ENCODE data around the gene ANKRD6.

The ANKRD6 gene

DNA sequence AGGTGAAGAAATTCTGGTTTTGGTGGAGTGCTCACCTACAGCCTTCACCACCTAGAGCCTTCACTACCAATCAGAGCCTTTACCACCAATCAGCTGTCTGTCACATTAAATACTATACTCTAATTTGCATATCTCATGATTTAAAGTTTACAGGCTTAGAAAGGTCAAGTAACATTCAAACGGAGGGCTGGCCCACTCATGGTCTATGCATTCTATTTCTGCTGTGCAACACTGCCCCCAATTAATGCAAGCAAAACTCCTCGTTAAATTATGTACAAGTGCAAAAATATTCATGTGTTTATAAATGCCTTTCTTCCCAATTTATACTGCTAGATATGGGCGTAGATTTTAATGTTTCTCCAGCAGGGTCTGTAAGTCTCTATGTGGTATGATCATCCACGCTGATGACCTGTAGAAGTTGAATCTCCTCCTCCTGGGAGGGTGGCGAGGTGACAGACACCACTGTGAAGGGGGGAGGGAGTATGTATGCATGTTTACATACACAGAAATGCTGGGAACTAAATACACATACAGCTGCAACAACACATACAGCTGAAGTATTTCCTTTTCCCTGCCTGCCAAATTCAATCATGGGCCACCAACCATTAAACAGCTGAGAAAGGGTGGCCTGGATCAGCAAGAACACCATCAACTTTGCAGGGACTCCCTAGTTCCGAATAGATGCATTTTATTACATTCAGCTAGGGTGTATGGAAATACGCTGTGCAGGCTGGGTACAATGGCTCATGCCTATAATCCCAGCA, 34.0 kb upstream of the ANKRD6 start:
- DNase-seq (ENCODE audit: low read depth, low spot score), result no peak
- no peak overlapping the region for H3K9ac ChIP-seq (ENCODE audit: insufficient read length)
- no peaks in the 10 kb centered on the region for H3K9me3 ChIP-seq (ENCODE audit: low read depth, low read length)

DNA sequence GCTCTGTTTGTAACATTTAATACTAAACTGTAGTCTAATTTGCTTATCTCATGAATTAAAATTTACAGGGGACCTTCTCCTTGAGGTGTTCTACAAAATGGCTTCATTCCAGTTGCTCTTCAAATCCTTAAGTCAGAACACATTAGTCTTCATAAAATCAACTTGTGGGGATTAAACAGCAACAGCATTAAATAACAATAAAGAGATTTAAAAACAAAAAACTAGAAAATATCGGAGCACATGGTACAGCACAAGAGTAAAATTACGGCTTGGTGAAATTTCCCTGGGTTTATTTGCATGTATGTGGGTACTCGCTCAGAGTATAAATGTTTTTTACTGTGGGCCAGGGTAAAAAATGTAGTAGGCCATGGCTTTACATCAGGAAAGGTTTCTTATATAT, 32.9 kb upstream of the ANKRD6 start:
- H3K36me3 ChIP-seq (ENCODE audit: insufficient read depth, low read length), result no peaks in the 10 kb centered on the region
- DNase-seq (ENCODE audit: low read depth, low spot score), result no peak
- no peaks in the 10 kb centered on the region for H3K9me3 ChIP-seq (ENCODE audit: low read depth, low read length)
- H3K4me3 ChIP-seq, result no peak overlapping the region
- no peak for TF ChIP-seq FOXP2 (optimal IDR thresholded peaks at IDR 0.05; ENCODE audit: control extremely low read depth, extremely low read length, insufficient read depth)
- no peak for TF ChIP-seq POLR2AphosphoS5 (IDR thresholded peaks at IDR 0.05; ENCODE audit: borderline replicate concordance, low read depth, low read length)
- H3K27ac ChIP-seq, result no peak overlapping the region
- H3K9ac ChIP-seq (ENCODE audit: insufficient read length), result no peak overlapping the region

More for the DNA sequence above, 34.0 kb upstream of the ANKRD6 start:
- no peak overlapping the region for H3K27ac ChIP-seq
- H3K36me3 ChIP-seq (ENCODE audit: insufficient read depth, low read length), result no peaks in the 10 kb centered on the region
- H3K4me3 ChIP-seq, result no peak overlapping the region
- TF ChIP-seq EZH2 (IDR thresholded peaks at IDR 0.05), result no peak
- no peak for TF ChIP-seq POLR2AphosphoS5 (IDR thresholded peaks at IDR 0.05; ENCODE audit: borderline replicate concordance, low read depth, low read length)
- no peak for TF ChIP-seq FOXP2 (optimal IDR thresholded peaks at IDR 0.05; ENCODE audit: control extremely low read depth, extremely low read length, insufficient read depth)

- TF ChIP-seq POLR2AphosphoS5 (IDR thresholded peaks at IDR 0.05; ENCODE audit: borderline replicate concordance, low read depth, low read length) (no peak), FOXP2 (optimal IDR thresholded peaks at IDR 0.05; ENCODE audit: control extremely low read depth, extremely low read length, insufficient read depth) (no peak), EZH2 (IDR thresholded peaks at IDR 0.05) (no peak)
- Histone ChIP-seq H3K27ac (no peak overlapping the region), H3K4me3 (no peak overlapping the region), H3K9ac (ENCODE audit: insufficient read length) (no peak overlapping the region), H3K36me3 (ENCODE audit: insufficient read depth, low read length) (no peaks in the 10 kb centered on the region), H3K9me3 (ENCODE audit: low read depth, low read length) (no peaks in the 10 kb centered on the region)
- no peak for DNase-seq (ENCODE audit: low read depth, low spot score)
Observed at GRCh38 chr6:89400912-89401399, 32.0 kb upstream of the ANKRD6 start.

DNA sequence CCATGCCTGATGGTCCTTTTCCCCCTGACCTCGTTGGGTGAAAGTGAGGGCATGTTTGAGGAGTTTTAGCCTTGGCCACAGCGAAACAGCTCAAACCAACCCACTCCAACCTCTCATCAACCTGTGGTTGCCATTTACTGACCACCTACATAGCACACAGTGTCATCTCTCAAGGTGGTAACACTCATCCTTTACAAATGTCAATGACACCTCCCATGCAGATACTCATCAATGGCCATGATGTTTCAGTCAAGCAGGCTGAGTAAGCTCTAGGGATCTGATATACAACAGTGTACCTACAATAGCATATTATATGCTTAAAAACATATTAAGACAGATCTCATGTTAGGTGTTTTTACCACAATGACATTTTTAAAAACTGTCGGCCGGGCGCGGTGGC, 30.2 kb upstream of the ANKRD6 start:
- Histone ChIP-seq H3K4me3 (no peak overlapping the region), H3K9me3 (ENCODE audit: low read depth, low read length) (no peaks in the 10 kb centered on the region), H3K9ac (ENCODE audit: insufficient read length) (no peak overlapping the region), H3K27ac (no peak overlapping the region), H3K36me3 (ENCODE audit: insufficient read depth, low read length) (no peaks in the 10 kb centered on the region)
- TF ChIP-seq POLR2AphosphoS5 (IDR thresholded peaks at IDR 0.05; ENCODE audit: borderline replicate concordance, low read depth, low read length) (no peak), EZH2 (IDR thresholded peaks at IDR 0.05) (no peak), FOXP2 (optimal IDR thresholded peaks at IDR 0.05; ENCODE audit: control extremely low read depth, extremely low read length, insufficient read depth) (no peak)
- DNase-seq (ENCODE audit: low read depth, low spot score), result no peak

DNA sequence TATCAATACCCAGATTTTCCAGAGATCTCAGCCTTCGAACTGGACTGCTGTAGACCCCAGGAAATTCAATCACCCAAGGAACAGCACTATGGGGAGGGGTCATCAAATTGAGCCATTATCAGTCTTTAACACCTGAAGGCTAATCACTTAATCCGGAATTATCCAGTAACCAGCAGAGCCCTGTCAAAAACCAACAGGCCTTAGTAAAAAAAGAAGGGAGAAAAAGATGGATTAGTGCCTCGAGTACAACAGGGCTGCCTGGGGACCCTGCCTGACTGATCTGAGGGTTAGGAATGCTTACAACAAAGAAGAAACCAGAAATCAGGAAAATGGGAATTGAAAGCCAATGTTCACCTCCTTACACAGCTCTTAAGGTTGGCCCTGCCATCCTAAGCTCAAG, 28.4 kb upstream of the ANKRD6 start:
- Histone ChIP-seq H3K9me3 (ENCODE audit: low read depth, low read length) (no peaks in the 10 kb centered on the region), H3K4me3 (no peak overlapping the region), H3K9ac (ENCODE audit: insufficient read length) (no peak overlapping the region), H3K27ac (no peak overlapping the region), H3K36me3 (ENCODE audit: insufficient read depth, low read length) (no peaks in the 10 kb centered on the region)
- DNase-seq (ENCODE audit: low read depth, low spot score), result no peak
- TF ChIP-seq FOXP2 (optimal IDR thresholded peaks at IDR 0.05; ENCODE audit: control extremely low read depth, extremely low read length, insufficient read depth), result no peak
- no peak for TF ChIP-seq POLR2AphosphoS5 (IDR thresholded peaks at IDR 0.05; ENCODE audit: borderline replicate concordance, low read depth, low read length)
- no peak for TF ChIP-seq EZH2 (IDR thresholded peaks at IDR 0.05)

GRCh38 chr6:89406141-89406540, 26.8 kb upstream of the ANKRD6 start:
- Histone ChIP-seq H3K27ac (no peak overlapping the region), H3K36me3 (ENCODE audit: insufficient read depth, low read length) (no peaks in the 10 kb centered on the region), H3K9ac (ENCODE audit: insufficient read length) (no peak overlapping the region), H3K9me3 (ENCODE audit: low read depth, low read length) (no peaks in the 10 kb centered on the region), H3K4me3 (no peak overlapping the region)
- no peak for TF ChIP-seq POLR2AphosphoS5 (IDR thresholded peaks at IDR 0.05; ENCODE audit: borderline replicate concordance, low read depth, low read length)
- no peak for TF ChIP-seq EZH2 (IDR thresholded peaks at IDR 0.05)
- no peak for TF ChIP-seq FOXP2 (optimal IDR thresholded peaks at IDR 0.05; ENCODE audit: control extremely low read depth, extremely low read length, insufficient read depth)
- DNase-seq (ENCODE audit: low read depth, low spot score), result no peak

DNA sequence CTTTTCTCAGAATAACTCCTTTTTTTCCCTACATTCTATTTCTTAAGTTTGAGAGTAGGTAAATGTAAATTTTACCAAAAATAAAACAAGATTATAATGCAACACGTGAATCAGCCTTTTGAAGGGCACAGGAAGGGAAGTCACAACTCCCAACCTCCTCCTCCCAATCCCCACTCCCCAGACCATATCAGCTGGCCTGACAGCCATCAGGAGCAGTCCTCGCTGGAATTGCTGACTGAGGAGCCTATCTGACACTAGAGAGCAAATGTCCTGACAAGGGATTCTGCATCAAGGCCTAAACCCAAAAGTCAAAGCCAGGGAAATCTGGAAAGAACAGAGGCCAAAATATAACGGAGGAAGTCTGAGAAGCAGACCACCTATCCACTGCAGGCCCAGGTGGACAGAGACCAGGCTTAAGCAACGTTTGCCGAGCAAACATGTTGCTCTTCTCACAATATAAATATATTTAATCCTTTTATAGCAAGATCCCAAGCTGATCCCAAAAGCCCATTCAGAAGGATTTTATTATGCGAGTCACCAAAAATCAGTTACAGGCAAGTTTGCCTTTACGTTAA, 23.4 kb upstream of the ANKRD6 start:
- H3K27ac ChIP-seq, result no peak overlapping the region
- no peaks in the 10 kb centered on the region for H3K9me3 ChIP-seq (ENCODE audit: low read depth, low read length)
- no peak overlapping the region for H3K9ac ChIP-seq (ENCODE audit: insufficient read length)
- peak overlapping the region; percentile 90; the same call in 1 of the 2 replicates for H3K4me3 ChIP-seq
- TF ChIP-seq FOXP2 (optimal IDR thresholded peaks at IDR 0.05; ENCODE audit: control extremely low read depth, extremely low read length, insufficient read depth) (no peak), POLR2AphosphoS5 (IDR thresholded peaks at IDR 0.05; ENCODE audit: borderline replicate concordance, low read depth, low read length) (no peak), EZH2 (IDR thresholded peaks at IDR 0.05) (no peak)
- no peaks in the 10 kb centered on the region for H3K36me3 ChIP-seq (ENCODE audit: insufficient read depth, low read length)
- no peak for DNase-seq (ENCODE audit: low read depth, low spot score)

DNA sequence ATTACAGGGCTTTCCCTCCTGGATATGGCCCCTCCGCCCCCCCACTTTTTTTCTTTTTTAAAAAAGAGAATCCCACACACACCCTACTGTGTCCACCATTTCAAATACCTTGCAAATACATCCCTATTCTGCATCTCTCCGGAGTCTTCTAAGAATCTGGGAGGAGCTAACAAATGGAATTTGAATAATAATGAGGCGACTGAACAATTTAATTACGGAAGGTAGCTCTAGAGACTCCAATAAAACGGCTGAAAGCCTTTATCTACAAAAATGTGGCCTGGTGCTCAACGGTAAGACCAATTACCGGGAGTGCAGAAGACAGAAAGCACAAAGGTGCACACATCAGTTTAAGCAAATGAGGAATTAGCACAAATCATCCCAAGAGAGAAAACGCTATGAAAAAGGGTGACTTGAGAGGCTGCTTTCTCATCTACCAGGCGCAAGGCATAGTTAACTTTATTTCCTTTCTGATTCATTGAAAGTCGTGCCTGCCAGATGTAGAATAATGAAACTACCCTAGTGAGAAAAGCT, 22.7 kb upstream of the ANKRD6 start:
- peak overlapping the region; percentile 90 for H3K4me3 ChIP-seq
- TF ChIP-seq POLR2AphosphoS5 (IDR thresholded peaks at IDR 0.05; ENCODE audit: borderline replicate concordance, low read depth, low read length) (no peak), EZH2 (IDR thresholded peaks at IDR 0.05) (no peak), FOXP2 (optimal IDR thresholded peaks at IDR 0.05; ENCODE audit: control extremely low read depth, extremely low read length, insufficient read depth) (no peak)
- no peak for DNase-seq (ENCODE audit: low read depth, low spot score)
- H3K9me3 ChIP-seq (ENCODE audit: low read depth, low read length), result no peaks in the 10 kb centered on the region
- H3K27ac ChIP-seq, result no peak overlapping the region
- H3K36me3 ChIP-seq (ENCODE audit: insufficient read depth, low read length), result no peaks in the 10 kb centered on the region
- no peak overlapping the region for H3K9ac ChIP-seq (ENCODE audit: insufficient read length)
